Vagina (tissue), 2 donors: ENCODE measurements around the gene RRAGC. TPM values are rescaled to one million over a fixed set of nuclear protein-coding genes. Genes with fewer than 3 reads are reported as not detected.

Experiments
- DNase-seq, 2 donors: peaks; one replicate each; pipeline ENCODE4 v3.0.0-alpha.2; 2017; ENCODE audit errors: extremely low spot score in 2 of 2
- H3K27ac ChIP-seq: fragments of 200-600 bp; sonication (generic); one replicate; pipeline ENCODE4 v1.5.1; 2019
- H3K27me3 ChIP-seq: fragments of 200-600 bp; sonication (generic); one replicate; pipeline ENCODE4 v1.5.1; 2019
- H3K36me3 ChIP-seq, 2 donors: fragments of 200-600 bp; sonication (generic); one replicate each; pipeline ENCODE4 v1.5.1; 2017 to 2019
- H3K4me1 ChIP-seq: fragments of 200-600 bp; sonication (generic); one replicate; pipeline ENCODE4 v1.5.1; 2019
- H3K4me3 ChIP-seq, 2 donors: fragments of 200-600 bp; sonication (generic); 1 replicate in 1 of 2; 2 replicates in 1 of 2; pipeline ENCODE4 v1.5.1; 2016 to 2019
- H3K9me3 ChIP-seq: fragments of 200-600 bp; sonication (generic); one replicate; pipeline ENCODE4 v1.5.1; 2019
- CTCF ChIP-seq, 3 experiments: fragments of 450-650 bp in 2 of 3; fragments of 200-600 bp in 1 of 3; sonication (generic) in 1 of 3; IDR thresholded peaks; one replicate each; pipeline ENCODE4 v1.5.1; 2017 to 2019; ENCODE audit warnings: antibody characterized with exemption in 3 of 3, mild to moderate bottlenecking in 2 of 3, moderate library complexity in 2 of 3
- POLR2A ChIP-seq, 2 donors: fragments of 450-650 bp; IDR thresholded peaks; one replicate each; pipeline ENCODE4 v1.6.1; 2017; ENCODE audit warnings: antibody characterized with exemption in 2 of 2, mild to moderate bottlenecking in 2 of 2, moderate library complexity in 2 of 2
- POLR2AphosphoS5 ChIP-seq, 2 donors: sonication (generic); formaldehyde crosslinking; IDR thresholded peaks; one replicate each; pipeline ENCODE4 v1.9.0; 2017; ENCODE audit warnings: antibody characterized with exemption in 2 of 2, mild to moderate bottlenecking in 2 of 2, low read depth in 1 of 2; ENCODE audit not compliant: insufficient read depth in 1 of 2
- intact Hi-C: fragments of 100-400 bp; cut with DNase I; formaldehyde crosslinking; loops from one replicate; pipeline ENCODE4 v1.15.1; 2023
- total RNA-seq: library from RNA; depleted of rRNA; stranded (reverse); fragments of >200 nt; gene quantifications from one replicate; pipeline ENCODE4 v1.2.3, GENCODE V29; 2016

RRAGC gene
- total RNA-seq, 1 donor from 2014 or later: 9.8 TPM

- intact Hi-C loops: no loop called here
- DNase-seq: peak in 1 of 2 donors; percentile 94
- Histone ChIP-seq H3K4me1 (peaks cover 21% of the 10 kb centered on the region), H3K27ac (peak within 1 kb of the TSS; percentile 58), H3K27me3 (no peaks in the 10 kb centered on the region), H3K9me3 (no peaks in the 10 kb centered on the region), H3K36me3 (no peaks in the 10 kb centered on the region), H3K4me3 (peak within 1 kb of the TSS; percentile 79 to 86)
- TF ChIP-seq POLR2AphosphoS5 (IDR thresholded peaks at IDR 0.05; ENCODE audit: insufficient read depth in 1 of 2, low read depth in 1 of 2) (peak; percentile 81 to 95), POLR2A (IDR thresholded peaks at IDR 0.05) (no peak), CTCF (IDR thresholded peaks at IDR 0.05) (peak in 1 of 3 experiments; percentile 30)
Observed at GRCh38 chr1:38873027-38873969, 13.7 kb upstream of the RRAGC start, which contains the start of gene MYCBP. TSS of gene MYCBP (minus strand) at chr1:38873348. CDS start at chr1:38873305, 43 bp downstream.

- peak overlapping the region; percentile 58 for H3K27ac ChIP-seq
- no peak for TF ChIP-seq POLR2AphosphoS5 (IDR thresholded peaks at IDR 0.05; ENCODE audit: insufficient read depth in 1 of 2, low read depth in 1 of 2)
- no peak for TF ChIP-seq CTCF (IDR thresholded peaks at IDR 0.05)
- no peak for TF ChIP-seq POLR2A (IDR thresholded peaks at IDR 0.05)
Observed at GRCh38 chr1:38872401-38873026, 12.9 kb upstream of the RRAGC start.

GRCh38 chr1:38870996-38871395 is 11.4 kb upstream of the RRAGC start:
- Histone ChIP-seq H3K4me1 (peaks cover 21% of the 10 kb centered on the region), H3K9me3 (no peaks in the 10 kb centered on the region), H3K27me3 (no peaks in the 10 kb centered on the region), H3K36me3 (peaks cover 0 to 7% of the 10 kb centered on the region in 2 donors), H3K4me3 (no peak overlapping the region), H3K27ac (no peak overlapping the region)
- intact Hi-C loops: no loop called here
- no peak for DNase-seq
- TF ChIP-seq POLR2AphosphoS5 (IDR thresholded peaks at IDR 0.05; ENCODE audit: insufficient read depth in 1 of 2, low read depth in 1 of 2) (no peak), POLR2A (IDR thresholded peaks at IDR 0.05) (no peak), CTCF (IDR thresholded peaks at IDR 0.05) (no peak)

More at GRCh38 chr1:38872401-38873026, 12.9 kb upstream of the RRAGC start:
- Histone ChIP-seq H3K4me1 (peaks cover 21% of the 10 kb centered on the region), H3K36me3 (no peaks in the 10 kb centered on the region), H3K27me3 (no peaks in the 10 kb centered on the region), H3K9me3 (no peaks in the 10 kb centered on the region), H3K4me3 (peak overlapping the region; percentile 79 to 86)
- no peak for DNase-seq
- intact Hi-C loops: no loop called here

GRCh38 chr1:38867208-38867607 is 7.6 kb upstream of the RRAGC start:
- H3K27ac ChIP-seq: no peak overlapping the region
- no peak overlapping the region for H3K4me3 ChIP-seq
- H3K27me3 ChIP-seq: no peaks in the 10 kb centered on the region
- TF ChIP-seq CTCF (IDR thresholded peaks at IDR 0.05) (no peak), POLR2AphosphoS5 (IDR thresholded peaks at IDR 0.05; ENCODE audit: insufficient read depth in 1 of 2, low read depth in 1 of 2) (no peak), POLR2A (IDR thresholded peaks at IDR 0.05) (no peak)
- no peaks in the 10 kb centered on the region for H3K9me3 ChIP-seq
- intact Hi-C loops: no loop called here
- H3K36me3 ChIP-seq: peaks cover 0 to 13% of the 10 kb centered on the region in 2 donors
- peaks cover 20% of the 10 kb centered on the region for H3K4me1 ChIP-seq
- DNase-seq: no peak
